GM21423 (cell line): ENCODE measurements around the gene GIPC1.

ENCODE experiments used
- ATAC-seq: cut with Tn5 transposase; IDR thresholded peaks from one replicate; pipeline ENCODE4 v1.9.1; 2021; ENCODE audit warnings: mild to moderate bottlenecking, moderate library complexity; ENCODE audit not compliant: unreplicated experiment

The GIPC1 gene

DNA sequence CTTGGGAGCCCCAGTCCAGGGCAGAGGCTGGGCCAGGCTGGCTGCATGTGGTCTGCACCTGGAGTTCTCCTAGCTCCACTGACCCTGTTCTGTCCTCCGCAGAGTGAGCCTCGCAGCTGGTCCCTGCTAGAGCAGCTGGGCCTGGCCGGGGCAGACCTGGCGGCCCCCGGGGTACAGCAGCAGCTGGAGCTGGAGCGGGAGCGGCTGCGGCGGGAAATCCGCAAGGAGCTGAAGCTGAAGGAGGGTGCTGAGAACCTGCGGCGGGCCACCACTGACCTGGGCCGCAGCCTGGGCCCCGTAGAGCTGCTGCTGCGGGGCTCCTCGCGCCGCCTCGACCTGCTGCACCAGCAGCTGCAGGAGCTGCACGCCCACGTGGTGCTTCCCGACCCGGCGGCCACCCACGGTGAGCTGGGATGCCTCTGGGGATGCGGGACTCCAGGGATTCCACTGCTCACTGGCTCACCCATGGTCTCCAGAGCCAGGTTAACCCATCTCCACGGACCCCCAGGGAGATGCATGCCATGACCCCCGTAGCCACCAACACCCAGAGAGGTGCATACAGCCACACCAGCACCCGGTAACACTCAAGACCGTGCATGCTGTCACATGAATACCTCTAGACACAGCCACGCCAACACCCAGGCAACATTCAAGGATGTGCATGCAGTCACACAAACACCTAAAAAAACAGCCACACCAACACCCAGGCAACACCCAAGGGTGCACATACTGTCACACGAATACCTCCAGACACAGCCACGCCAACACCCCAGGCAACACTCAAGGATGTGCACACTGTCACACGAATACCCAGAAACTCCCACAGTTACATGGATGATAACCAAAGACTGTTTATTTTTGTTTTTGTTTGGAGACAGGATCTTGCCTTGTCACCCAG, 54.6 kb downstream of the GIPC1 start:
- no peak for ATAC-seq

DNA sequence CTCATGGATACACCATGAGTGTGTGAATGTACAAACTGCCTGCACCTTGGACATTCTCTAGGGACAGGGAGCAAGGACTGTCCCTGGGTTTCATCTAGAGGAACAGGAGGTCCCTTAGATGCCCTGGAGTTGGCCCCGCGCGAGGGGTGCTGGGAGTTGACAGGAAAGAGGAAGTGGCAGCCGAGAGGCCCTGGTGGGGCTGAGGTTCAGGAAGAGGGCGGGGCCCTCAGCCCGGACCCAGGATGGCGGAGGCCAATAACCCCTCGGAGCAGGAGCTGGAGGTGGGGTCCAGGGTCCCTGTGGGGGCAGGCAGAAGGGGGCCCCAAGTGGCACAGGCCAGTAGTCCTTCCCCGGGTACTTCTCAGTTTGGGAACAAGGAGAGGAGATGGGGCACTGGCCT, 55.9 kb downstream of the GIPC1 start:
- peak; percentile 83 for ATAC-seq

DNA sequence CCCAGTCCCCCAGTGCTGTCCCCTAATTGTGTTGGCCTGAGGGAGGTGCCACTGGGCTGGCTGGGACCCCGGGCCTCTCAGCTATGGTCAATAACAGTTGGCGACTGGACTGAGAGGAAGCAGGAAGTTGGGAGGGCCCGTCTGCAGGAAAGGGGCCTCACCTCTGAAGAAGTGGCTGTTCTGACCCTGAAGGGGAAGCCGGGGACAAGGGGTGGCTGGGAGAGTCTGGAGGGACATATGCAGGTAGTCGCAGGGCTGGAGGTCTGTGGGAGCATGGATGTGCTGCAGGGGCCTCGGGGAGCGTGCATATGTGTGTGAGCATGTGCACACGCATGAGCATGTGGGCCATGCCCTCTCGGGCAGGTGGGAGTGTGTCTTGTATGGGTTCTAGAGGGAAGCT, 56.9 kb downstream of the GIPC1 start:
- ATAC-seq = no peak

DNA sequence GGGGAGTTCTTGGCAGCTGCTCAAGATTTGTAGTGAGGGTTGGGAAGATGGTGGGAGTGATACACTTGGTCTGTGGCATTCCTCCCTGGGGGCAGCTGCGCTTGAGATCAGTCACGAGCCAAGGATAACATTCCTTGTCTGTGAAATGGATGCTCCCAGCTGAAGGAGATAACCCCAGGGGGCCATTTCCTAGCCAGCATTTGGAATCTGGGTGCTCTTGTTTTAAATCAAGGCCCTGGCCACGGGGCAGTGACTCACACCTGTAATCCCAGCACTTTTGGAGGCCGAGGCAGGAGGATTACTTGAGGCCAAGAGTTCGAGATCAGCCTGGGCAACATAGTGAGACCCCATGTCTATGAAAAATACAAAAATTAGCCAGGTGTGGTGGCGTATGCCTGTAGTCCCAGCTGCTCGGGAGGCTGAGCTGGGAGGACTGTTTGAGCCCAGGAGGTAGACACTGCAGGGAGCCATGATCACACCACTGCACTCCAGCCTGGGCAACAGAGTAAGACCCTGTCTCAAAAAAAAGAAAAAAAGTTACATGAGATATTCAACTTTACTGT, 58.3 kb downstream of the GIPC1 start:
- ATAC-seq = no peak

DNA sequence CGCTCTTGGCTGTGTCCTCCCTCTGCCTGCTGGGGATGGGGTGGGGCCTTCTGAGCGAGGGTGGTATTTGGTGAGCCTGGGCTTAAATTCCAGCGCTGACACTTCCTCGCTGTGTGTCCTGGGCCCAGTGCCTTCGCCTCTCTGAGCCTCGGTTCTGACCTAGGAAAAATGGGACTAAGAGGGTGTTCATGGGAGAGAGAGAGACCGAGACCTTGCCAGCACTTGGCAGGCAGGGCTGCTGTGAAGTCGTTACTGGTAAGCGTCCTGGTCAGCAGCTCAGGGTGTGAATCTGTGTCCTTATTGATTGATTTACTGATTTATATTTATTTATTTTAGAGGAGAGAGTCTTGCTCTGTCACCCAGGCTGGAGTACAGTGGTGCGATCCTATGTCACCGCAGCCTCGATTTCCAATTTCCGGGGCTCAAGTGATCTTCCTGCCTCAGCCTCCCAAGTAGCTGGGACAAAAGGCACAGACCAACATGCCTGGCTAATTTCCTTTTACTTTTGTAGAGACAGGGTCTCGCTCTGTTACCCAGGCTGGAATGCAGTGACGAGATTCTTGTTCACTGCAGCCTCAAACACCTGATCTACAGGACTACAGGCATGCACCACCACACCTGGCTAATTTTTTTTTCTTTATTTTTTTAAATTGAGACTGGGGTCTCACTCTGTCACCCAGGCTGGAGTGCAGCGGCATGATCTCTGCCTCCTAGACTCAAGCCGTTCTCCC, 60.4 kb downstream of the GIPC1 start:
- no peak for ATAC-seq

DNA sequence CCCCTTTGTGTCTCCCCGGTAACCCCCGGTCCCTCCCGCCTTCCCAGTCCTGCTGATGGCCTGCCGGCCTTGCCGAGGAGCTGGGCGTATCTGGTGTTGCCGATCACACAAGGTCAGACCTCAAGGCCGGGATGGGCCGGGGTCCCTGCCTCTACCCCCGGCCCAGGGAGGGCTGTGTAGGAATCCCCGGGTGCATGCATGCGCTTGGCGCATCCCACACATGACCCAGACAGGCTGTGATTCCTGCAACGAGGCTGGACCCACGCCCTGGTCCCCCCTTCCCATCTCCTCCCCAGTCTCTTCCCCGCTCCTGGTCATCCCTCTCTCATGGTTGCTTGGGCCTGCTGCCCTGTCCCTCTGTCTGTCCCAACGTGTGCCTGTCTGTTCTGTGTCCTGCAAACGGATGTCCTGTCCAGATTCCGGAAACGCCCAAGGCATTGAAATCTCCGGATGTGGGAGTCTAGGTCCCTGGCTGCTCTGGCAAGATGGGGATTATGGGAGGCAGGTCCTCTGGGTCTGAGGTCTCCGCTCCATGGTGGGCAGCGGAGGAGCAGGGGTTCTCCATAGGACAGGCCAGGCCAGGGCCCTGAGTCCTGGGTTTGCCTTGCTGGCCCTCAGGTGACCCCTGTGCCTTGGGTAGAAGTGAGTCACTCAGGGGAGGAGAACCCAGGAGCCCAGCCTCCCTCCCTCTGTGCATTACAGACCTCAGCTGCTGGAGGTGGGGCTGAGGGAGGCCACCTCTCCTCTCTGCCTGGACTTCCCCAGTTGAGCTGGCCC, 61.2 kb downstream of the GIPC1 start:
- ATAC-seq = no peak

DNA sequence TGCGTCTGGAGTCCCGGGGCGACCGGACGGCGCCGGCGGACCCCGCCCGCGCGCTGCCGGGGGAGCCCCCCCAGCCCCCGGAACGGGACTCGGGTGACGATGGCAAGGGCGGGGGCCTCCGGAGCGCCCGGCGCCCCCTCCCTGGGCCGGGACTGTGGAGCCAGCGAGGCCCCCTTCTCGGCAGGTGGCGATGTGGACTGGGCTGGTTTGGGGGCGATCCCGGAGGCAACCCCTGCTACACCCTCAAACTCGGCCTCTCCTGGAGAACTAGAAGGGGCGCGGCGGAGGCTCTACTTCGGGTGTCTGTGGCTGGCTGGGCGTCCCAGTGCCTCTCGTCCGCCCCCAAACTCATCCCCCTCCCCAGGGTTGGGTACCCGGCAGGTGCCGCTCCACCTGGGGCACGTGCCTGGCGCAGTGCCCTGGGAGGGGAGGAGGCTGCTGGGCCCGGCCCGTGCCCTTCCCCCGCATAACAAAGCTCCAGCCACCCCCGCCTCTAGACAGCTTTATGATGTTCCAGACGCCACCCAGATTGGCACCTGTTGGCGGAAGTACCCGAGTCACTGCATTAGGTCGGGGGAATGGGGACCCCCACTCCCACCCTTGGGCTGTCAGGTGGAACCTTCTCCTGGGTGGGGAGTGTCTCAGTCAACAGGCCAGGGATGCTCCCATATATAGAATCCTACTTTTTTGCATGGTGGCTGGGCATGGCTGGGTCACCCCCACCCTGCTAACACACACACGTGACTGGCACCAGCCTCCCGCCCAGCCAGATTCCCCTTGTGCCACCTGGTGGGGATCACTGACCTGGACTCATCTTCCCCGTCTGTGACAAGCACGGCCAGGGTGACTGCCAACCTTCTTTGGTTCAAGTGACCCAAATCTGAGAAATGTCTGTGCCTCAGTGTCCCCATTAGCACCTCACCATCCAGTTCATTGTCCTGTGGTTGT, 62.1 kb downstream of the GIPC1 start:
- no peak for ATAC-seq

DNA sequence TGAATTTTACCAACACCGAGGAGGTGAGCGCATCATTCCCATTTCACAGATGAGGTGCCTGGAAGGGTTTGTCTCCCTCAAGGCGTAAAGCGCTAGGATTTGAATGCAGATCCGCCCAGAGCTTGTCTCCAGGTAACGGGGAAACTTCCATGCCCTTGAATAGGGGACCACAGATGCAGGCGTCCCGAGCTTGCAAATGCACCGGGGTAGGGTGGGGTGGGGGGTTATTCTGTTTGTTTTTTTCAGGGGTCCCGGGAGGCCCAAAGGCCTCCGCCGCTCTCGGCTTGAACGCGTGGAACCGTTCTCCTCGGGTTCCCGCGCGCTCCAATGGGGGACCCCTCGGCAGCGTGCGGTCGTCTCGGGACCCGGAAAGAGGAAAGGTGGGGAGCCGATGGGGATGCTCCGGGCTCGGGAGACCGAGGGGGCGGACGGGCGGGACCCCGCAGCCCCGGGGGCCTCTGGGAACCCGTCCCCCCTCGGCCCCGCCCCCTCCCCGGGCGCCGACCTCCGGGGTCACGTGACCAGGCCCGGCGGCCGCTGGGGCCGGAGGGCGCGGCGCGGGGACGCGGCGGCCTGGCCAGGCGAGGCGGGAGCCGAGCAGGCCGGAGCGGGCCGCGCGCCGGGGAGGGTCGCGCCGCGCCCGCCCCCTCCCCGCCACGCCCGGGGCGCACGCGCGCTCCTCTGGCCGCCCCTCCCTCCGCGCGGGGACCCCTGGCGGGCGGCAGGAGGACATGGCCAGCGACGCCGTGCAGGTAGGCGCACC, 63.0 kb downstream of the GIPC1 start, which contains the start of gene PKN1:
Gene PKN1 (plus strand): TSS at position 516 of the 763 bp plus-strand sequence. CDS start 216 bp downstream, at position 732.
- ATAC-seq = no peak

DNA sequence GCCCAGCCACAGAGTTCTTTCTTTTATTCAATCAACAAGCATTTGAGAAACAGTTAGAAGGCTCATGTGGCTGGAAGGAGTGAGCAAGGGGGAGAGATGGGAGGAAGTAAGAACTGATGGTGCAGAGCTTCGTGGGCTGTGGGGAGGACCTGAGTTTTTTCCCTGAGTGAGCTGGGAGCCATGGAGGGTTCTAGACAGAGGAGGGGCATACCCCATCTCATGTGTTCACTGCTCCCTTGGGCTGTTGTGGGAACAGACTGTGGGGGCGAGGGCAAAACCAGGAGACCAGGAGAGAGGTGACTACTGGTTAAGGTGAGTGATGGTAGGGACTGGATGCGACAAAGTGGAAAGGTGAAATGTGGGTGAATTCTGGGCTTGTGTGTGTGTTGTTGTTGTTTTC, 65.2 kb downstream of the GIPC1 start:
- no peak for ATAC-seq

DNA sequence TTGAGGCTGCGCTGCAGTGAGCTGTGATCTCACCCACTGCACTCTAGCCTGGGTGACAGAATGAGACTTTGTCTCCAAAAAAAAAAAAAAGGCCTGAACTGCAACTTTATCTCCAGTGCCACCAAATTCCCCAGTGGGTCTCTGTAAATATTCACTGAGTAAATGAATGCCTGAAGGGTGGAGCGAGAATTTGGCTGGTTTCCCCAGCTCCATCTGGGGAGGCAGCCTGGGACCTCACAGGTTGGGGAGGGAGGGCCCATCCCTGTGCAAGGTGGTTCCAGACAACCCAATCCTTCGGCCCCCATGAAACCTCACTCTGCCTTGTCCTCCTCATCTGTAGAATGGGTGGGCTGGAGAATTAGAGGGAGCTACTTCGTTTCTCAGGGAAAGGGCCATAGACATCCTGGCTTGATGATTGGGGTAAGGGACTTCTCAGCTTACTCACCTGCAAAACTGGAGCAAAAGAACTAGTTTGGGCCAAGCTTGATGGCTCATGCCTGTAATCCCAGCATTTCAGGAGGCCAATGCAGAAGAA, 67.0 kb downstream of the GIPC1 start:
- ATAC-seq = no peak
